ENCODE data around the gene CAMK2B. TPM values are rescaled to one million over a fixed set of nuclear protein-coding genes. Genes with fewer than 3 reads are reported as not detected.

Gene CAMK2B
- polyA plus RNA-seq, 3 donors: 0.13 TPM; not detected in 2

GRCh38 chr7:44197474-44197873, 127.9 kb downstream of the CAMK2B start:
- no peak overlapping the region for H3K9ac ChIP-seq (ENCODE audit: insufficient read depth, low read length, poor library complexity, severe bottlenecking)
- H3K4me1 ChIP-seq (ENCODE audit: control insufficient read depth in 1 of 2, insufficient read depth in 2 of 2, low read length in 2 of 2): peaks cover 12 to 13% of the 10 kb centered on the region in 2 donors
- no peak overlapping the region for H3K4me3 ChIP-seq (replicated peaks in 1 of 3; ENCODE audit: low read depth in 2 of 3, low read length in 3 of 3)
- WGBS (ENCODE audit: insufficient coverage): 84% methylated on average over 7 of the region's 7 CpGs
- no peak overlapping the region for H2AFZ ChIP-seq (ENCODE audit: insufficient read depth, low read depth, low read length, poor library complexity, severe bottlenecking)
- H3K36me3 ChIP-seq (replicated peaks in 1 of 2; ENCODE audit: control insufficient read depth in 1 of 2, insufficient read depth in 2 of 2, low read length in 2 of 2): no peaks in the 10 kb centered on the region
- peaks cover 19% of the 10 kb centered on the region for H3K79me2 ChIP-seq (ENCODE audit: insufficient read depth, low read length)
- Mint-ChIP-seq H3K27ac (no peak overlapping the region), H3K4me1 (peaks cover 12% of the 10 kb centered on the region), H3K27me3 (ENCODE audit: low read depth in 3 of 3) (peaks cover 2 to 9% (median 8%) of the 10 kb centered on the region in 3 donors), H3K4me3 (no peak overlapping the region), H3K36me3 (no peaks in the 10 kb centered on the region), H3K9me3 (peaks cover 0 to 15% (median 7%) of the 10 kb centered on the region in 7 donors)
- no peak for TF ChIP-seq CTCF (IDR thresholded peaks at IDR 0.05)
- no peak for DNase-seq
- intact Hi-C loops (cut with micrococcal nuclease): loop anchor here in 1 of 2 donors (10.0 kb wide), 1 partner anchor 63 kb away; no protein-coding TSS in a partner anchor
- no peak overlapping the region for H3K4me2 ChIP-seq (replicated peaks; ENCODE audit: extremely low read depth, low read length, poor library complexity, severe bottlenecking)
- H3K27me3 ChIP-seq (ENCODE audit: control insufficient read depth in 2 of 2, insufficient read depth in 2 of 2, low read length in 2 of 2): no peaks in the 10 kb centered on the region
- H4K20me1 ChIP-seq (ENCODE audit: insufficient read depth, low read length): peaks cover 10% of the 10 kb centered on the region
- H3K9me3 ChIP-seq (replicated peaks in 1 of 2; ENCODE audit: control insufficient read depth in 1 of 2, insufficient read depth in 1 of 2, low read length in 2 of 2): peaks cover 0 to 2% of the 10 kb centered on the region in 2 donors
- no peak overlapping the region for H3K27ac ChIP-seq (ENCODE audit: low read depth in 1 of 2, low read length in 2 of 2)

GRCh38 chr7:44196450-44196872, 128.9 kb downstream of the CAMK2B start:
- DNase-seq: peak in 1 of 3 donors; percentile 19
- Histone ChIP-seq H3K79me2 (ENCODE audit: insufficient read depth, low read length) (peaks cover 9% of the 10 kb centered on the region), H3K4me2 (replicated peaks; ENCODE audit: extremely low read depth, low read length, poor library complexity, severe bottlenecking) (no peak overlapping the region), H3K4me1 (ENCODE audit: control insufficient read depth in 1 of 2, insufficient read depth in 2 of 2, low read length in 2 of 2) (peaks cover 2 to 3% of the 10 kb centered on the region in 2 donors), H3K9ac (ENCODE audit: insufficient read depth, low read length, poor library complexity, severe bottlenecking) (no peak overlapping the region), H3K27ac (ENCODE audit: low read depth in 1 of 2, low read length in 2 of 2) (no peak overlapping the region), H3K36me3 (replicated peaks in 1 of 2; ENCODE audit: control insufficient read depth in 1 of 2, insufficient read depth in 2 of 2, low read length in 2 of 2) (no peaks in the 10 kb centered on the region), H2AFZ (ENCODE audit: insufficient read depth, low read depth, low read length, poor library complexity, severe bottlenecking) (peak overlapping the region; percentile 22), H4K20me1 (ENCODE audit: insufficient read depth, low read length) (peaks cover 1% of the 10 kb centered on the region), H3K9me3 (replicated peaks in 1 of 2; ENCODE audit: control insufficient read depth in 1 of 2, insufficient read depth in 1 of 2, low read length in 2 of 2) (peaks cover 0 to 2% of the 10 kb centered on the region in 2 donors), H3K4me3 (replicated peaks in 1 of 3; ENCODE audit: low read depth in 2 of 3, low read length in 3 of 3) (no peak overlapping the region), H3K27me3 (ENCODE audit: control insufficient read depth in 2 of 2, insufficient read depth in 2 of 2, low read length in 2 of 2) (no peaks in the 10 kb centered on the region)
- TF ChIP-seq CTCF (IDR thresholded peaks at IDR 0.05): peak; percentile 53
- intact Hi-C loops (cut with micrococcal nuclease): loop anchor here in 1 of 2 donors (10.0 kb wide), 1 partner anchor 62 kb away; no protein-coding TSS in a partner anchor
- H3K36me3 Mint-ChIP-seq: no peaks in the 10 kb centered on the region
- H3K9me3 Mint-ChIP-seq: peaks cover 0 to 15% (median 7%) of the 10 kb centered on the region in 7 donors
- no CpG with 5 or more reads among the region's 3 CpGs for WGBS (ENCODE audit: insufficient coverage)
- no peak overlapping the region for H3K27ac Mint-ChIP-seq
- peaks cover 2% of the 10 kb centered on the region for H3K4me1 Mint-ChIP-seq
- H3K4me3 Mint-ChIP-seq: no peak overlapping the region
- H3K27me3 Mint-ChIP-seq (ENCODE audit: low read depth in 3 of 3): peaks cover 8 to 13% (median 12%) of the 10 kb centered on the region in 3 donors

Data from CD14-positive monocyte (primary cell).